HG02678 (cell line): Measurements from ENCODE around the gene HEATR5B.
"Not testable (repeated sequence)": the region's sequence is repeated elsewhere in the genome, so short reads cannot be mapped to it uniquely, and the experiment has no call there.

Experiments
- ATAC-seq: cut with Tn5 transposase; IDR thresholded peaks from one replicate; pipeline ENCODE4 v1.9.1; 2021; ENCODE audit warnings: mild to moderate bottlenecking, moderate library complexity; ENCODE audit not compliant: unreplicated experiment

Gene HEATR5B

DNA sequence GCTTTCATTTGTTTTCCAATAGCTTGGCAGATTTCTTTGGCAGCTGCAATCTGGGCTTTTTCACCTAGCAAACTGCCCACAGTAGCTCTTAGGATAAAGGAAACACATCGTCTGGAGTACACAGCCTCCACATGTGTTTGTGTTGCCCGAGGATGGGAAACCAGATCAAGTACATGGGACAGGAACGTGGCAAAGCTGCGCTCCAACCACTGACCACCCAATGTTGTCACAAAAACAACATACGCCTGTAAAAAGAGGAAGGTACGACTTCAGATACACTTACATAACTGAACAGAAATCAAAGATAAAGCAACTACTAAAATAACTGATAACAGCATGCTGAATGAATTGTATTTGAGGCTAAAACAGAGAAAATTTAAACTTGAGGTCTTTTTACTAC, 15.5 kb downstream of the HEATR5B start:
- ATAC-seq: no peak

DNA sequence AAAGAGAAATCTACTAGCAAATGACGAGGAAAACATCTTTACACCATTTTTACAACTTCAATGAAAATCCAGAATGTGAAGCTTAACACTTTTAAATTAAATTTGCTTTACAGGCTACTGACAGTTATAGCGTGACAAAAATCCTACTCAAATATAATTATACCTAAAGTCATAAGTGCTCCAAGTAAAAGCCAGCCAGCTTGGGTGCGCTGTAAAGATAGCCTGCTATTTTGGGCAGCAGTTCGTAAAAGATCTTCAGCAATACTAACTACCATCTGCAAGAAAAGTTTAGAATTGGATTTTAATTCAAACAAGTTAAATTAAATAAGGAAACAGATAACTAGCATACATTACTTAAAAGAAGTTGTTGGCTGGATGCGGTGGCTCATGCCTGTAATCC, 22.4 kb downstream of the HEATR5B start:
- no peak for ATAC-seq

DNA sequence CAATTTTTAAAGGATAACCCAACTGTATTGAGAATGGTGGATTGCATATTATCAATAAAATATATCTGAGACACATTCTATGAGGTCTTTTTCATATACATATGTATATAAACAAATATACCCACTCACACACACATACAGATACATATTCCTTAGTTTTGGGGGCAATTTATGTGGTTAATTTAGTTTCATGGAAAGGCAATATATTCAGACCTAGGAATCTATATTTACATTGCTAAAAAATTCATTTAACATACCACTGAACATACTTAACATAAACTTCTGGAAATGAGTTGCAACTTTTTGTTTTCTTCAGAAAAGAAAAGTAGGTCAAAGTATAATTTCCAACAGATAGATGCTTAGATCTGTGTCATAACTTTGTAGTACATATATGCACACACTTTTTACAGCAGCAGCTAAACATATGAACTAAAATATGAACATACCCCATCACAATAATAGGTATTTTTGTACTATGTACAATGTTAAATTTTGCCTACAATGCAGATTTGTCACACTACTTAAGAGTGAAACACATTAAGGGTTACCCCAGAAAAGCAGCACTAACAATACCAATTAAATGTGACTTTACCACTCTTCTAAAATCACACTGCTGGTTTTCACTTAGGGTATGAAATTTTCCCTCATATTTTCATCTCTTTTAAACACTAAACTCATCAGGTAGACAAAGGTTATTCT, 23.0 kb downstream of the HEATR5B start:
- no peak for ATAC-seq

DNA sequence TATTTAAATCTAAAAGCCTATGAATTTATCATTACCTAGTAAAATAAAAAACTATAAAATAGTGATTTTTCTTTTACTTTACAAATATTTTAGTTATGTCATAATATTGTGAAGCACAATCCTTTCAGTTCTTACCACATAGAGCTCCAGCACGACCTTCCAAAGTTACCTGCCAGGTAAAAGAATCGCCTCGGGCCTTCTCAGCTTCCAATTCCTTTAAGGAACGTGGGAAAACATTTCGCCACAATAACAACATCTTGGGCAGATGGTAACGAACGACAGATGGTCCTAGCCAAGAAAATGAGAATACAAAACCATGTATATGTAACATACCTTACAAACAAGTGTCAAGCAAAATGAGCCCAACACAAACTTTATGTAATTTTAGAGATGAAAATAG, 23.7 kb downstream of the HEATR5B start:
- ATAC-seq: no peak

DNA sequence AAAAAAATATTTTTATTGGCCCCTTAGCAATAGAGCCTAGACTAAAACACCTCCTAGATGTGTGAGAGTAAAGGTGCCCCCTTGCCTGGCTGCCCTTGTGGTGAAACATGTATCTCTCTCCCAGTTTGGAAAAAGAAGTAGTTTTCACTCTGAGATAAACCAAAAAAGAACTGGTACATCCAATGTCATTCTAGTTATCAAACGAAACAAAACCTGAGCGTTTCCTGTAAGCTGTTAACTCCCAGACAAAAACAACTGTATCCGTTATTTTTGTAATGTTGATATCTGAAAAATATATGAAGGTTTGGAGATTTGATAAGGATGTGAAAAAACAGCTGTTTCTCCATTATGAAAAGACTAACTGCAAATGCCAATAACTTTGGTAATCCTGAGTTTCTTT, 24.3 kb downstream of the HEATR5B start:
- ATAC-seq: no peak

DNA sequence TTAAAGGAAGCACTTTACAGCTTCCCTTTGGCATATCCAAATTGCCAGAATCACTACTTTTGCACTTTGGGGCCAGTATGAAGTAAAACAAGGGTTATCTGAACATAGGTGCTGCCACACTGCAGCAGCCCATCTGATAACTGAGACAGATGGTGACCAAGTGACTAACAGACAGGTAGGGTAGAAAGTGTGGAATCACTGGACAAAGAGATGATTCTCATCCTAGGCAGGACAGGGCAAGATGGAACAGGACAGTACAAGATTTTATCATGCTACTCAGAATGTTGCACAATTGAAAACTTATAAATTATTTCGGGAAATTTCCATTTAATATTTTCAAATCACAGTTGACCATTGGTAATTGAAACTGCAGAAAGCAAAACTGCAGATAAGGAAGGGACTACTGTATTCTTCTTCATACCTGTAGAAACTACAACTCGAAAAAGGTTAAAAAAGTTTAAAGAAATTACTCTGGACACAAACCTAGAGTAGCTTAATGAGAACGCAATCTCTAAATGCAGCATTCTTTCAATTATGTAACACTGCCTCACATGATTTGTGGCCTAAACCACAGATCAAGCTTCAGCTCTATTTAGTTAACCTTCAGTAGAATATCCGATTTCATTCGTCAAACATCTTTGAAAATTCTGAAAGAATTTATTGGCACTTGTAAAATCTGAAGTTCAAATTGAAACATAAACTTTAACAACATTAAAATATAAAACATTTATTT, 31.4 kb downstream of the HEATR5B start:
- no peak for ATAC-seq

DNA sequence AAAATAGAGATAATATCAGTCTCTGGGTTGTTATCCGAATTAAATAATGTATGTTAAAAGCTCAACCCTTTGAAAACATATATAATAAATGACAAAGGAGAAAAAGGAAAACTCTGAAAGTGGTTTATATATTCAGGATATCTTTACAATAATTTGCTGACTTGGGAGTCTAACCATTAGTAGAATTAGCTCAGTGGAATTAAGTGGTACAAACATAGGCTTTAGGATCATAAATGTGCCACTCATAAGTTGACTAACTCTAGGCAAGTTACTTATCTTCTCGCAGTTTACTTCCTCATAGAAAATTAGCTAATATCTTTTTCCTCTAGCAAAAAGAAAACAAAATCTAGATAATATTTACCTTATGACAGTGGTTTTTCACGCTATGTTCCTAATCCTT, 44.6 kb downstream of the HEATR5B start:
- ATAC-seq: no peak

DNA sequence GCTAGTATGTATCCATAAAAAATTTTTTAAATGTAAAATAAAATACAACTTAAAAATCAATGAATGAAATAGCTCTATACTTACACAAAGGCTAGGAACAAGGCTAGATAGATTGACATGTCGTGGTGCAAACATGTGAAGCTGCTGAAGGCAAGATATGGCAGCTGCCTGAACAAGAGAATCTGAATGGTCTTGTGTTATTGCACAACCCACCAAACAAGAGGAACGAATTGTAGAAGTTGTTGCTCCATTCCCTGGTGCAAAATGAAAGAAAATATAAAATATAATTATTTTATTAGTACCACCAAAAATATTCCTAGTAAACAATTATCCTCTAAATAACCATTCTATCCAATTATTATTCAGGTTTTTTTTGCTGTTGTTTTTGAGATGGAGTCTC, 46.4 kb downstream of the HEATR5B start:
- no peak for ATAC-seq

DNA sequence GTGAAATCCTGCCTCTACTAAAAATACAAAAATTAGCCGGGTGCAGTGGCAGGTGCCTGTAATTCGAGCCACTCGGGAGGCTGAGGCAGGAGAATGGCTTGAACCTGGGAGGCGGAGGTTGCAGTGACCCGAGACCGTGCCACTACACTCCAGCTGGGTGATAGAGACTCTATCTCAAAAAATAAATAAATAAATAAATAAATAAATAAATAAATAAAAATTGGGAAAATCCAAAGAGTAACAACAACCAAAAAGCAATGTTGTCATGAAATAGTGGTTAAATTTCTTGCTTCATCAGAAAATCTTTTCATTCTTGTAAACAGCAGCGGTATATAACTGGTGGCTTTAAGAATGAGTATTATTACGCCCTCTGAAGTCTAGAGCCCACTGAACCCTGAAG, 54.4 kb downstream of the HEATR5B start:
- no peak for ATAC-seq

DNA sequence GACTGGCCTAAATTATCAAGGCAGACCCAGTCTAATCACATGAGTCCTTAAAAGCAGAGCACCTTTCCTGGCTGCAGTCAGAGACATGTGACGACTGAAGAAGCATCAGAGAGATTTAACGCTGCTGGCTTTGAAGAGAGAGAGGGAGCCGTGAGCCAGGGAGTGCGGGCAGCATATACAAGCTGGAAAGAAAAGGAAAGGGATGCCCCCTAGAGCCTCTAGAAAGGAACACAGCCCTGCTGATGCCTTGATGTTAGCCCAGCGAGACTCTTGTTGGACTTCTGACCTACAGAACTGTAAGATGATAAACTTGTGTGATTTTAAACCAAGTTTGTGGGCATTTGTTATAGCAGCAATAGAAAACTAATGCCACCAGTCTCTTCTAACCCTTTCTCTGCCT, 58.1 kb downstream of the HEATR5B start:
- ATAC-seq: no peak

DNA sequence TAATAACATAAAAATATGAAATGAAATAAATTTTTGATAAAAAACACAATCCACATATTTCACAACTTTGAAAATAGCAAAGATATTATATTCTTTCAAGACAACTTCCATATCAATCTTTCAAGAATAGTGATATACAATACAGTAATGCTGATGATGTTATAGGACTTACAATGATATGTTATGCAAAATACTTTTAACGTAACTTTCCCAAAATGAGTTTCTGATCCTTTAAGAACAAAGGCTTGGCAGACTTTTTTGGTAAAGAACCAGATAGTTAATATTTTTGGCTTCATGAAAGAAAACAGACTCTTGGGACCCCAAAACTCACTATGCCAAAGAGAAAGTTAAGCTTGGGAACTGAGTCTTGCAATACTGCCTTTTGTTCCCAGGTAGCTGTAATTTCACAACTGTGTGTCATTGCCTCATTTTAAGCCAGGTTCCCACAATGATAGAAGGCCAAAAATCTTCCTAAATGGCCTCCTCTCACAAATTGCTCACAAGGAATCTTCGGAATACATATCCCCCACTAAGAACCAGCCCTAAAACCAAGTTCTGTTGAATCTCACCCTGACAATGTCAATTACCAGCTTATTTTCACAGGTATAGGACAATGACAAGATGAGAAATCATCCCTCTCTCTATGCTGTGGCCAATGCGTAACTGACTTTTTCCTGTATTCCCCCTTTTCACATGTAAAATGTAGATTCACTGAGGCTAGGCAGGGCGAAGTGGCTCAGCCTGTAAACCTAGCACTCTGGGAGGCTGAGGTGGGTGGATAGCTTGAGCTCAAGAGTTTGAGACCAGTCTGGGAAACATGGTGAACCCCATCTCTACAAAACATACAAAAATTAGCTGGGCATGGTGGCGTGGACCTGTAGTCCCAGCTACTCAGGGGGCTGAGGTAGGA, 63.0 kb downstream of the HEATR5B start:
- no peak for ATAC-seq

DNA sequence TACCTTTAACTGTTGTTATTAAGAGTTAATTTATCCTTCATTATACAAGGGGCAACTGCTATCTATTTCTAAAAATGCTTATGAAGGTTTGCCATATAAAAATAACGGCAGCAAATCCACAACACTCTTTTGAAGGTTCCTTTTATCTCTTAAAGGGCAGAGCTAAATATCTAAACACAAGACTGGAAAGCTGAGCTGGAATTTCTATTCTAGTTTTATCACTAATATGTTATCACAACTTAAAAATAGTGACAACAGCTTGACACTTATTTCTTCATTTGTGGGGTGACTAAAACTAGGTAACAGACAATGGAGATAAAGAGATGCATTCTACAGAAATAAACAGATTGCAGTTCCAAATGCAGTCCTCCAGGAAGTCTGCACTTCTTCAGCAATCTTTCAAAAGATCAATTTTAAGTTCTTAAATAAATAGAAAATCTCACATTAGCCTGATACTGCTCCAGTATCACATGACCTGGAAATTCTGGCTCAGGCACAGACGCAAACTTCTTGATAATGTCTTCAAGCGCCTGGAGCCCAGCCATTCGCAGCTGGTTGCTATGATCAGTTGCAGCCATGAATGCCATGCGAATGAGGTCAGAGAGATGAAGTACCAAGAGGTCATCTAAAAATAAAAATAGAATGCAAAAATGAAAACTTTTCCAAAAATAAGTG, 63.8 kb downstream of the HEATR5B start:
- no peak for ATAC-seq

DNA sequence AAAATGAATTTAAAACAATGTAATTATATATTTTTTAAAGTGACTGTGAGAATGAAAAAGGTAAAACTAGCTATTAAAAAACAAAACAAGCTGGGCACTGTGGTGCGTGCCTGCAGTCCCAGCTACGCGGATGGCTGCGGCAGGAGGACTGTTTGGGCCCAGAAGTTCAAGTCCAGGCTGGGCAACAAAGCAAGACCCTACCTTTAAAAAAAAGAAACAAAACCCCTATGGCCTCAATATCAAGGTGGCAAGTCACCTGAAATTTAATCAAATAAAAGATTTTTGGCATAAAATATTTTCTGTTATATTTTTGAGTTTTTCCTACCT, 70.9 kb downstream of the HEATR5B start:
- ATAC-seq: peak; percentile 13

DNA sequence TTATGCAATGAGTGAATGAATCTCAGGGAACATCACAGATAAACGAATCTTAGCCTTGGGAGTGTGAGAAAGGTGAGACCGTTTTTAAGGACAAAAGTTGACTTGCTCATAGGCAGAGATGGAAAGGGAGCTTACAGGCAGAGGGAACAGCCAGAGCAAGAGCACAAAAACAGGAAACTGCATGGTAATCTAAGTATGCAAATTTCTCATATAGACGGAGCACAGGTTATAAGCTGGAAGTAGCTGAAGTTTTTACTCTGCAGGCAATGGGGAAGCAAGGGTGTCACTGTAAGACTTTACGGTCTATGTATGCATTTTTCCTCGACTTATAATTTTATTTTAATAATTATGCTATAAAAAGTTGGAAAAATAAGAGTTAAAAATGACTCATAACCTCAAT, 73.0 kb downstream of the HEATR5B start:
- ATAC-seq: peak; percentile 46

DNA sequence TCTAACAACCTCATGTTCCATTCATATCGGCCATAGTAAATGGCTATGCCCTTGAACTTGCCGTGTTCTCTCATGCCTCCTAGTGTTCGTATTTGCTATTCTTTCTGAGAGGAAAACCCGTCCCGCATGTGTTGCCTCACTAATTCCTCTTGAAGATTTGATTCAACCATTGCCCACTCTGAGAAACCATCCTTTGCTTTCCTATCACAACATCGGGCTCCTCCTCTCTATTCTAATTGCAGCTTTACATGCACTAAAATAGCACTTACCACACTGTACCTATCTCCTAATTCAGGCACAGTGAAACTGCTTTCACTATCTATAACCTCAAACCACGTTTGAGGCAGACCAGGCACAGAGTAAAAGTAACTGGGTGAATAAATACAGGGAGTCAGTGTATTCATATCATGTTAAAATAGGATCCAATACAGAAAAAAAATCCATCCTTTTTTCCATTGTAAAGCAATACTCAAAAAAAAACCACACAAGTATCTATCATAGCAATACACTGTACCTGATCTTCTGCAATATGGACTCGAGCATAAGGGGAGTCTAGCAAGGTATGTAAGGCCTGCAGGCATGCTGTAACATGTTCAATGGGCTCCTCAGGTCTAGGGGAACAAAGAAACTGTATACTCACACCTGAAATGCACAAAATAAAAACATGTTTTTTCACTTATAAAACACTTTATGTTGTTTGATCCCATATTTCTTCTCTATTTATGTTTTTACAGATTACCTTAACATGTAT, 78.9 kb downstream of the HEATR5B start:
- ATAC-seq: peak; percentile 99

DNA sequence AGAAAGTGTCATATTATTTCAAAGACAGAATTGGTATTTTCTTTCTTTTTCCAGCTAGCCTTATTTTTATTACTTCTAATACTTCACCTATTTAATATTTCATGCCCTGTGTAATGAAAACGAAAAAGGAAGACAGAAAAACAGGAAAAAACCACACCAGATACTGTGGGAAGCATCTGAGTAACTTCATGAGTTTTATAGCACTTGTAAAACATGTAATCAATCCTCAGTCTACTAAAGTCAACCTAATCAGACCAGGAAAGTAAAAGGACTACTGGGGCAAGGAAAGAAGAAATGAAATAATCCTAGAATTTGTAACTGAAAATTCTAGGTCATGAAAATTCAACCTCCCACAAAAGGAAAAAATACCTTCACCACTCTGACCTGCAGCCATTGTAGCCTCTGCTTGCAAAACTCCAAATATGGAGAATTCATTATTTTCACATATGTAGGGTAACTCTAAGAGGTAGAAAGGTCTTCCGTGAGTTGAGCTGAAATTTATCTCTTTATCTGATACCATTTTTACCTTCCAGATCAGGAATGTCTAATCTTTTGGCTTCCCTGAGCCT, 83.1 kb downstream of the HEATR5B start:
- no peak for ATAC-seq

DNA sequence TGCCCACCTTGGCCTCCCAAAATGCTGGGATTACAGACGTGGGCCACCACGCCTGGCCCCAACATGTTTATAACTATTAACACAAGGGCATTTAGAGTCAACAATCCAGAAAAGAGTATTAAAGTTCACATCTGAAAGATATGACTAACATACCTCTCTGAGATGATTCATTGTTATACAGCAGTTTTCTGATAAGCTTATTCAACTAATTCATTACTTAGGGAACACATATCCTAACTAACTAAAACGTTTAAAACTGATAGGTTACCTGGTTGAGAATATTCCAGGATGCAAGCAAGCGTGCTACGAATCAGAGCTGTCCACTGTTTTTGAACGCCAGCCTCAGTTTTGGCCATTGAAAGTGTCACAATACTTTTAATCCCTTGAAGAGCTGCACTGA, 83.9 kb downstream of the HEATR5B start:
- ATAC-seq: no peak

DNA sequence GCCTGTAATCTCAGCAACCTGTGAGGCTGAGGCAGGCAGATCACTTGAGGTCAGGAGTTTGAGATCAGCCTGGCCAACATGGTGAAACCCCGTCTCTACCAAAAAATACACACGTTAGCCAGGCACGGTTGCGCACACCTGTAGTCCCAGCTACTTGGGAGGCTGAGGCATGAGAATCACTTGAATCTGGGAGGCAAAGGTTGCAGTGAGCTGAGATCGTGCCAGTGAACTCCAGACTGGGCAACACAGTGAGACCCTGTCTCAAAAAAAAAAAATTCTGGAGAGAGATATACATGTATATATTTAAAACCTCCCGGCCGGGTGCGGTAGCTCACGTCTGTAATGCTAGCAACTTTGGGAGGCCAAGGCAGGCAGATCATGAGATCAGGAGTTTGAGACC, 84.8 kb downstream of the HEATR5B start:
- not testable (repeated sequence) for ATAC-seq

DNA sequence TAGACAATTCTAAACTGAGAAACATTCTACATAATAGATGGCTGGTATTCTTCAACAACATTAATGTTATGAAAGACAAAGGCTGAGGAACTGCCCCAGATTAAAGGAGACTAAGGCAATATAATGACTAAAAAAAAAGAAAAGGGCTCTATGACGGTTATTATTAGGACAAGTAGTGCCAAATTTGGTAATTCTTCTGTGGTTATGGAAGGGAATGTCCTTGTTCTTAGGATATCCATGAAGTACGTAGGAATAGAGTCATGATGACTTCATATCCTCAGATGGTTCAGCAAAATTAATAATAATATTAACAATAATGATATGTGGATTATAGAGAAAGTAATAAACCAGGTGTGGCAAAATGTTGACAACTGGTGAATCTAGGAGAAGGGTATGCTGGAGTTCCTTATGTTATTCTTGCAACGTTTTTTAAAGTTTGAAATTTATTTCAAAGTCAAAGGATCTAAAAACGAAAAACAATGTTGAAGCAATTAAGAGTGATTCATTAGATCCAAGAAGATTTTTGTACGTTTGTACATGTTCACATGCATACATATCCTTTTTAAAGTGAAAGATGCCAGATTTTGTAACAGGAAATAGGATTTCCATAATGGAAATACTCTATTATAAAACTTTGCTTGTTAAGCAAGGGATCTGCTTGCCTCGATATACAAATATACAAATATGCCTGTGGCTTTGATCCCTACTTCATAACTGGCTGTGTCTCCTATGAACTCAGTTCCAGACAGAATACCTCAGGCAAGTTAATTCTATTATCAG, 90.1 kb downstream of the HEATR5B start:
- ATAC-seq: no peak
